HG02884 (cell line): Measurements from ENCODE around the gene NIPSNAP3A.

ENCODE experiments used
- ATAC-seq: cut with Tn5 transposase; IDR thresholded peaks from one replicate; pipeline ENCODE4 v1.9.1; 2021; ENCODE audit warnings: mild to moderate bottlenecking, moderate library complexity; ENCODE audit not compliant: unreplicated experiment

The NIPSNAP3A gene

DNA sequence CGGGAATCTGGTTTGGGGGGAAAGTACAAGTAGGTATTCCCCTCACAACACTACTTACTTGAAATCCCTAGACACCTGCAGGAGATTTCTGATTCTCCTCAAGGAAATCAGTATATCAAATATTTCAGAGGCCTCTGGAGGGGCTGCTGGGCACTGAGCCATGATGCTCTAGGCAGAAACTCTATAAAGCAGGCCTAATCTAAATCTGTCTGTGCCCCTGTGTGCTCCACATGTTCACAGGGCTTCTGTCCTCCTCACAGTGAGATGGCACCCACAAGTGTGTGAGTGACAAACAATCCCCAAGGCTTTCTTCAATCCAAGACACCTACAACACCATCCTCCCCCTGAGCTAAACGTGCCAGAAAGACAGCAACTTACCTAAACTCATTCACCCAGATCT lies 55.4 kb downstream of the NIPSNAP3A start:
- ATAC-seq, result no peak

DNA sequence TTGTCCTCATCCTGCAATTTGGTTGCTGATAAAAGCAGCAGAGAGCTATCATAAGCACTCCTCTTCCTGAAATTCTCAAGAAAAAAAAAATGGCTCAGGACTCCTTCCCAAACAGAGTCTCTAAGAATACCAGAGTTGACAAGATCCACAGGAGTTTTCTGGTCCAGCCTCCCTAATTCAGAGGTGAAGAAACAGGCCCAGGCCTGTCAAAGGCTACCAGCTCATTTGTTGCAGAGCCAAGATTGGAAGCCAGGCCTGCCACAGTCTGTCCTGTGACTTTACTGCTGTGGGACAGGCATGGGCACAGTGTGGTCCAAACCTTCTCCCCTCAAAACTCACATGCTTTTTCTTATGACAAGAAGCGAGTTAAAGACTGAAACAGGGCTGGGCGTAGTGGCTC lies 58.0 kb downstream of the NIPSNAP3A start:
- ATAC-seq, result no peak

DNA sequence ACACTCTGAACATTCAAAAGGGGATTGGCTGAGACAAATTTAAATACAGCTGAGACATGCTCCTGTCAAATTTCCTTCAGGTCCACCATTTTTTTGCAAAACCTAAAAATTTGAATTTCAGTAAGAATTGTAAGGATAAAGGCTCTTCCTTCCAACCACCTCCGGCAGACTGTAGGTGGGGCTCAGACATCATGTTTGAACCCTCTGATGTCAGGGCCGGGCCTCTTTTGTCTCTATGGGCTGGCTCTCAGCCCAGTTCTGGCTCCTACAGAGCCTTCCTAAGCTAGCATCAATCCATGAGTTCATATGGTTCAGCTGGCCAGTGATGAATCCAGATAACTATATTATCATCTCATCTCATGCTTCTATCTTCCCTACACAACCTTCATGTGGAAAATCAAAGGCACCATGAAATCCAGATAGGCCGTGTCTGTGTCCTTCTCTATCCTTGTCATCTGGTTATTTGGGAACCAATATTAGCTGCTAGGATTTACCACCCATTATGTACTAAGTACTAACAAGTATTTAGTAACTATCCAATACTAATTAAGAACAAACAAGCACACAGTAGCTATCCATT lies 60.6 kb downstream of the NIPSNAP3A start:
- ATAC-seq, result no peak
